Aorta (tissue), 5 donors: ENCODE results near the gene SLC16A13. TPM values are rescaled to one million over a fixed set of nuclear protein-coding genes. Genes with fewer than 3 reads are reported as not detected.

Experiments used
- ATAC-seq: fragments of 200-7000 bp; cut with Tn5 transposase; one replicate; pipeline ENCODE4 v1.9.1; 2022; ENCODE audit warnings: moderate library complexity; ENCODE audit not compliant: low FRiP score
- DNase-seq, 2 donors: peaks; one replicate each; pipeline ENCODE4 v3.0.0-alpha.2; 2020
- H3K27ac ChIP-seq, 2 donors: one replicate each; pipeline ENCODE4 v1.5.1; 2013; ENCODE audit warnings: low read length in 2 of 2, mild to moderate bottlenecking in 2 of 2, moderate library complexity in 2 of 2, control low read depth in 1 of 2, inconsistent platforms in 1 of 2, low read depth in 1 of 2
- H3K27me3 ChIP-seq, 2 donors: one replicate each; pipeline ENCODE4 v1.6.1; 2013; ENCODE audit warnings: control low read depth in 1 of 2, low read length in 1 of 2, mild to moderate bottlenecking in 1 of 2, moderate library complexity in 1 of 2; ENCODE audit not compliant: insufficient read depth in 2 of 2, control insufficient read depth in 1 of 2
- H3K36me3 ChIP-seq, 2 donors: one replicate each; pipeline ENCODE4 v1.6.1; 2013; ENCODE audit warnings: control low read depth in 1 of 2, low read length in 1 of 2, mild to moderate bottlenecking in 1 of 2; ENCODE audit not compliant: insufficient read depth in 2 of 2, control insufficient read depth in 1 of 2
- H3K4me1 ChIP-seq, 2 donors: one replicate each; pipeline ENCODE4 v1.6.1; 2013; ENCODE audit warnings: low read length in 2 of 2, control low read depth in 1 of 2, mild to moderate bottlenecking in 1 of 2, moderate library complexity in 1 of 2; ENCODE audit not compliant: insufficient read depth in 2 of 2, control insufficient read depth in 1 of 2
- H3K4me3 ChIP-seq, 2 donors: one replicate each; pipeline ENCODE4 v1.5.1; 2013; ENCODE audit warnings: low read length in 2 of 2, control low read depth in 1 of 2, mild to moderate bottlenecking in 1 of 2
- H3K9me3 ChIP-seq: one replicate; pipeline ENCODE4 v1.6.1; 2013; ENCODE audit warnings: mild to moderate bottlenecking, low read length; ENCODE audit not compliant: control insufficient read depth
- WGBS, 2 donors: extraction: QIAGEN DNeasy Blood & Tissue Kit; methylation state at CpG; one replicate each; pipeline ENCODE4 v1.1.7; 2013; 5-methylcytosine and 5-hydroxymethylcytosine counted together
- intact Hi-C, 2 donors: fragments of 100-400 bp; cut with DNase I; formaldehyde crosslinking; loops; one replicate each; pipeline versions ENCODE4 v1.14.2 to v1.15.0; 2022
- polyA plus RNA-seq, 2 donors: library from polyadenylated mRNA; stranded (reverse); fragments of 200-250 nt; gene quantifications; one replicate each; pipeline ENCODE4 v1.2.3, GENCODE V29; 2013
- total RNA-seq, 2 donors: library from RNA; stranded (reverse); fragmentation: NEBNext Ultra II Directional; extraction: Animal tissue kit (Norgen Biotek cat#: 25700); gene quantifications; one replicate each; pipeline ENCODE4 v1.2.1, GENCODE V29; 2021
- donor health status: healthy with polysubstance abuse.
- donor health status: Bipolar disorder and iron deficiency.
- donor health status: DM: no; HTN: no; CAD: no.
- donor health status: DM: no; HTN: no; CAD: no.
- donor health status: DM: yes; HTN: yes; CAD: no.

Gene SLC16A13
- total and polyA plus RNA-seq, 4 donors, result 1.0 to 2.5 (median 1.3) TPM; not detected in 1

DNA sequence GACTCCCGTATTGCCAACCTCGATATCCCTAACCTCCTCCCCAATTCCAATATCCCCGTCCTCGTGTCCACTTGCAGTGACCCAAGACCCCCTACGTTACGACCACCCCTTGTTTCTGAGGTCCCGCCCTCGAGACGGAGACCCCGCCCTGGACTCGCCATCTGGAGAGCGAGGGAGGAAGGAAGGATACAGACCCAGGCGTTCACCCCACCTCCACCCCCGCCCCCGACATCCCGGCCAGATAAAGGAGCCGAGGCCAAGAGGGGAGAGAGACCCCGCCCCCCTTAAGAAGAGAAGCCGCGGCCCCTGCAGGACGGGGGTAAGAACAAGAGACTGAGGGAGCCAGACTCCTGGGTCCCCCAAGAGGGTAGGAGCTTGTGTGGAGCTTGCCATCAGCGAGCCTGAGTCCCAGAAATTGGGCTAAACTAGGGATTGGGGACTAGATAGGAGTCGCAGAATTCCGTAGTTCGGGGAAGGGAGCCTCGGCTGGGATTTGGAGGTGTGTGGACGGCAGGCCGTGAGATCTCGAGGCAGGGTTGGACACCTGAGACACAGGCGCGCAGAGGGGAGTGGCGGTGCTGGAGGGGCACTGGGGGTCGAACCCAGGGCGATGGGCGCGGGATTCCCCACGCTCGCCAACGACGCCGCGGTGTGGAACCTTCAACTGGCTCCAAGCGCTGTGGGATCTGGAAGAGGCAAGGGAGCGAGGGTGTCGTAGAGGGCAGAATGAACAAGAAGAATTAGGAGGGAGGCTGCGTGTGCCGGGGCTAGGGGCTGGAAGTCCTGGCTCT, 12.8 kb upstream of the SLC16A13 start, which contains the start of gene BCL6B:
Gene BCL6B (plus strand): TSS at position 270 of the 791 bp plus-strand sequence. CDS start 622 bp downstream, outside the sequence.
- Histone ChIP-seq H3K4me3 (no peak within 1 kb of the TSS), H3K27me3 (no peaks in the 10 kb centered on the region), H3K36me3 (no peaks in the 10 kb centered on the region), H3K27ac (no peak within 1 kb of the TSS), H3K4me1 (no peaks in the 10 kb centered on the region), H3K9me3 (no peaks in the 10 kb centered on the region)
- 6 to 9% methylated on average over 46 to 47 of the region's 47 CpGs for WGBS, 2 donors
- intact Hi-C loops, result loop anchor here in 1 of 2 donors (5.0 kb wide), 1 partner anchor 111 kb away; no protein-coding TSS in a partner anchor
- no peak for ATAC-seq
- DNase-seq, result peak in 1 of 2 donors; percentile 77

DNA sequence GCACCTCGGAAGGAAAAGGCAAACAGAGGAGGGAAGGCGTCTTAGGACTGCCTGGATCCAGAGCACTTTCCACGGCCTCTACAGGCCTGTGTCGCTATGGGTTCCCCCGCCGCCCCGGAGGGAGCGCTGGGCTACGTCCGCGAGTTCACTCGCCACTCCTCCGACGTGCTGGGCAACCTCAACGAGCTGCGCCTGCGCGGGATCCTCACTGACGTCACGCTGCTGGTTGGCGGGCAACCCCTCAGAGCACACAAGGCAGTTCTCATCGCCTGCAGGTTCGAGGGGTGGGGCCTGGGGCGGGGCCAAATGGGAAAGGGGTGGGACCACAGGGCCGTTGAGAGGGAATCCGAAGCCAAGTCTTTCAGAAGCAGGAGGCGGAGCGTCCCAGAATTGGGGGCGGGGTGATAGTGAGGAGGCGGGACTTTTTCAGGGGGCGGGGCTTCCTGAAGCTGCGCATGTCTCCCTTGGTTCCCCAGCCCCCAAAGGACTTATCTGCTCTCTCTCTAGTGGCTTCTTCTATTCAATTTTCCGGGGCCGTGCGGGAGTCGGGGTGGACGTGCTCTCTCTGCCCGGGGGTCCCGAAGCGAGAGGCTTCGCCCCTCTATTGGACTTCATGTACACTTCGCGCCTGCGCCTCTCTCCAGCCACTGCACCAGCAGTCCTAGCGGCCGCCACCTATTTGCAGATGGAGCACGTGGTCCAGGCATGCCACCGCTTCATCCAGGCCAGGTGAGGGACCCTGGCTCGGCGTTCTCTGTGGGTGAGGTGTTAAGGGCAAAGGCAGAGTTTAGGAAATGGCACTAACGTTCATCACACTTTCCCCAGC, 12.0 kb upstream of the SLC16A13 start:
- Histone ChIP-seq H3K27ac (no peak overlapping the region), H3K4me1 (no peaks in the 10 kb centered on the region), H3K4me3 (no peak overlapping the region), H3K9me3 (no peaks in the 10 kb centered on the region), H3K36me3 (no peaks in the 10 kb centered on the region), H3K27me3 (no peaks in the 10 kb centered on the region)
- intact Hi-C loops, result loop anchor here in 1 of 2 donors (5.0 kb wide), 1 partner anchor 111 kb away; no protein-coding TSS in a partner anchor
- DNase-seq (peak; percentile 94 to 98), ATAC-seq (peak; percentile 79)
- 33% methylated on average over 47 to 51 of the region's 51 CpGs for WGBS, 2 donors

DNA sequence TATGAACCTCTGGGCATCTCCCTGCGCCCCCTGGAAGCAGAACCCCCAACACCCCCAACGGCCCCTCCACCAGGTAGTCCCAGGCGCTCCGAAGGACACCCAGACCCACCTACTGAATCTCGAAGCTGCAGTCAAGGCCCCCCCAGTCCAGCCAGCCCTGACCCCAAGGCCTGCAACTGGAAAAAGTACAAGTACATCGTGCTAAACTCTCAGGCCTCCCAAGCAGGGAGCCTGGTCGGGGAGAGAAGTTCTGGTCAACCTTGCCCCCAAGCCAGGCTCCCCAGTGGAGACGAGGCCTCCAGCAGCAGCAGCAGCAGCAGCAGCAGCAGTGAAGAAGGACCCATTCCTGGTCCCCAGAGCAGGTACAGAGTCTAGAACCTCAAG, 11.4 kb upstream of the SLC16A13 start:
- H3K36me3 ChIP-seq, result no peaks in the 10 kb centered on the region
- H3K4me1 ChIP-seq, result no peaks in the 10 kb centered on the region
- ATAC-seq (no peak), DNase-seq (no peak)
- no peak overlapping the region for H3K4me3 ChIP-seq
- no peaks in the 10 kb centered on the region for H3K27me3 ChIP-seq
- intact Hi-C loops, result loop anchor here in 1 of 2 donors (5.0 kb wide), 1 partner anchor 112 kb away; no protein-coding TSS in a partner anchor
- no peak overlapping the region for H3K27ac ChIP-seq
- no peaks in the 10 kb centered on the region for H3K9me3 ChIP-seq
- 73 to 74% methylated on average over 8 of the region's 8 CpGs for WGBS, 2 donors

DNA sequence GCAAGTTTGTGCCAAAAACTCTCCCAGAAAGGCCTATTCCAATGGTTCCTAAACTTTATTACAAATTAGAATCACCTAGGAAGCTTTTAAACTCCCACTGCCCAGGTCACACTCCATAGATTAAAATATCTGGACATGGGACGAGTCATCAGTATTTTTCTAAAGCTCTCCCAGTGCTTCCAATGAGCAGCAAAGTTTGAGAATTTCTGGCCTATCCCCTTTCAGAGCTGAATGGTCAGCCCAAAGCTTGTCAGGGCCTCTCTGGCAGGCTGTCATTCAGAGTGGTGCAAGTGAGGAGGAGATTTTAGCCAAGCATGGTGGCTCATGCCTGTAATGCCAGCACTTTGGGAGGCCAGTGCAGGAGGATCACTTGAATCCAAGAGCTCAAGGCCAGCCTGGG, 10.6 kb upstream of the SLC16A13 start:
- ATAC-seq (no peak), DNase-seq (no peak)
- Histone ChIP-seq H3K27ac (no peak overlapping the region), H3K9me3 (no peaks in the 10 kb centered on the region), H3K4me3 (no peak overlapping the region), H3K36me3 (no peaks in the 10 kb centered on the region), H3K4me1 (no peaks in the 10 kb centered on the region), H3K27me3 (no peaks in the 10 kb centered on the region)
- 74 to 90% methylated on average over 1 of the region's 1 CpG for WGBS, 2 donors
- intact Hi-C loops, result no loop called here

DNA sequence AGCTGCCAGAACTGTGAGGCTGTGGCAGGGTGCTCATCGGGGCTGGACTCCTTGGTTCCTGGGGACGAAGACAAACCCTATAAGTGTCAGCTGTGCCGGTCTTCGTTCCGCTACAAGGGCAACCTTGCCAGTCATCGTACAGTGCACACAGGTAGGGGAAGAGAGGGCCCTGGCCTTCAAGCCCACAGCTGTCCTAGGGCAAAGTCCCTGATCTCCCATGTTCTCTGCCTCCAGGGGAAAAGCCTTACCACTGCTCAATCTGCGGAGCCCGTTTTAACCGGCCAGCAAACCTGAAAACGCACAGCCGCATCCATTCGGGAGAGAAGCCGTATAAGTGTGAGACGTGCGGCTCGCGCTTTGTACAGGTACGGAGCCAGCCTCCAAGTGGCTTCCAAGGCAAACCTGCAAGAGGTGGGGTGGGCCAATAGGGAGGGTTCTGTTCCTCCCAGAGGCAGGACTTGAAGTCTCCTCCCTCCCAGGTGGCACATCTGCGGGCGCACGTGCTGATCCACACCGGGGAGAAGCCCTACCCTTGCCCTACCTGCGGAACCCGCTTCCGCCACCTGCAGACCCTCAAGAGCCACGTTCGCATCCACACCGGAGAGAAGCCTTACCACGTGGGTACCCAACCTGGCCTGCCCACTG, 9.2 kb upstream of the SLC16A13 start:
- no peaks in the 10 kb centered on the region for H3K27me3 ChIP-seq
- H3K36me3 ChIP-seq, result no peaks in the 10 kb centered on the region
- no peaks in the 10 kb centered on the region for H3K9me3 ChIP-seq
- H3K4me1 ChIP-seq, result no peaks in the 10 kb centered on the region
- peak in 1 of 2 donors; percentile 72 for DNase-seq
- 93 to 94% methylated on average over 29 of the region's 29 CpGs for WGBS, 2 donors
- no peak for ATAC-seq
- intact Hi-C loops, result no loop called here
- no peak overlapping the region for H3K27ac ChIP-seq
- H3K4me3 ChIP-seq, result no peak overlapping the region

DNA sequence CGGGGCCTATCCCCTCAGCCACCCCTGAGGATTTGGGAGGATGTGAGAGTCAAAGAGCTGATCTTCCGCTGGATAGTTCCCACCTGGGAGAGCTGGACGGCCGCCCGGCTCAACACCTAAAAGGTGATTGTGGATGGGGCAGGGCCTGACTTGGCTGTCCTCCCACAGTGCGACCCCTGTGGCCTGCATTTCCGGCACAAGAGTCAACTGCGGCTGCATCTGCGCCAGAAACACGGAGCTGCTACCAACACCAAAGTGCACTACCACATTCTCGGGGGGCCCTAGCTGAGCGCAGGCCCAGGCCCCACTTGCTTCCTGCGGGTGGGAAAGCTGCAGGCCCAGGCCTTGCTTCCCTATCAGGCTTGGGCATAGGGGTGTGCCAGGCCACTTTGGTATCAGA, 8.5 kb upstream of the SLC16A13 start:
- H3K4me3 ChIP-seq, result no peak overlapping the region
- no peak overlapping the region for H3K27ac ChIP-seq
- ATAC-seq (no peak), DNase-seq (peak in 1 of 2 donors; percentile 75)
- no peaks in the 10 kb centered on the region for H3K4me1 ChIP-seq
- H3K36me3 ChIP-seq, result no peaks in the 10 kb centered on the region
- intact Hi-C loops, result no loop called here
- 91 to 93% methylated on average over 13 of the region's 13 CpGs for WGBS, 2 donors
- no peaks in the 10 kb centered on the region for H3K9me3 ChIP-seq
- H3K27me3 ChIP-seq, result no peaks in the 10 kb centered on the region

DNA sequence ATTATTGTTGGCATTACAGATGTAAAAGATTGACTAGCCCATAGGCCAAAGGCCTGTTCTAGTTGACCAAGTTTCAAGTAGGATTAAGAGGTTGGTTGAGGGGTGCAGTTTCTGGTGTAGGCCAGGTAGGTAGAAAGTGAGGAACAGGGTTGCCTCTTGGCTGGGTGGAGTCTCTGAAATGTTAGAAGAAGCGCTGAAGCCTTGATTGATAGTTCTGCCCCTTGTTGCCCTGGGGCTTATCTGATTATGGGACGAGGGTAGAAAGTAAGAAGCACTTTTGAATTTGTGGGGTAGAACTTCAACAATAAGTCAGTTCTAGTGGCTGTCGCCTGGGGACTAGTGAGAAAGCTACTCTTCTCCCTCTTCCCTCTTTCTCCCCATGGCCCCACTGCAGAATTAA, 6.7 kb upstream of the SLC16A13 start:
- Histone ChIP-seq H3K27me3 (no peaks in the 10 kb centered on the region), H3K9me3 (no peaks in the 10 kb centered on the region), H3K4me1 (no peaks in the 10 kb centered on the region), H3K27ac (no peak overlapping the region), H3K36me3 (no peaks in the 10 kb centered on the region), H3K4me3 (no peak overlapping the region)
- DNase-seq (no peak), ATAC-seq (no peak)
- WGBS, 2 donors, result 88 to 89% methylated on average over 3 of the region's 3 CpGs
- intact Hi-C loops, result no loop called here

DNA sequence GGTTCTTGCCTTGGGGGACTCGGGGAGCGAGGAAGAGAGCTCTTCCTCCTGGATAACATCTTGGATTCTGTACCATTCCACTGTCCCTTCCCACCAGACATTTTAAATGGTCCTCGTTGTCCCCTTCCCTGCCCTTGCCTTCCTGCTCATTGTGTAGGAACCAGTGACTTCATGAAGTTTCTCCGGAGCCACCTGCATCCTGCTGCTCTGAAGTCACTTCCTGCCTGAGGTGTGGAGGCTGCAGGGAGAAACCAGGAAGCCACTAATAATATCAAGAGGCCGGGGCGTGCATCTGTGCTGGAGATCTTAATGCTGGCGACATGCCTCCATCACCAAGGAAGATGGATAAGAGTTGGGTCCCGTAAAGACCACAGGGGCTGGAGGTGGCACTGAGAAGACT, 6.2 kb upstream of the SLC16A13 start:
- H3K27ac ChIP-seq, result no peak overlapping the region
- no peaks in the 10 kb centered on the region for H3K9me3 ChIP-seq
- no peak for DNase-seq
- ATAC-seq, result no peak
- no peaks in the 10 kb centered on the region for H3K4me1 ChIP-seq
- no peaks in the 10 kb centered on the region for H3K36me3 ChIP-seq
- H3K27me3 ChIP-seq, result no peaks in the 10 kb centered on the region
- H3K4me3 ChIP-seq, result no peak overlapping the region
- 77 to 83% methylated on average over 8 of the region's 8 CpGs for WGBS, 2 donors
- intact Hi-C loops, result no loop called here
